Measurements from ENCODE around the gene CAMTA1.

Gene CAMTA1

GRCh38 chr1:7553042-7553690 is 767.9 kb downstream of the CAMTA1 start:
- Mint-ChIP-seq H3K27me3 (peaks cover 40% of the 10 kb centered on the region), H3K4me1 (ENCODE audit: low read depth) (peaks cover 20% of the 10 kb centered on the region), H3K4me3 (no peak overlapping the region), H3K27ac (no peak overlapping the region), H3K9me3 (no peaks in the 10 kb centered on the region), H3K36me3 (ENCODE audit: low read depth) (no peaks in the 10 kb centered on the region)
- no peak for DNase-seq

GRCh38 chr1:7554385-7555235 is 769.4 kb downstream of the CAMTA1 start:
- Mint-ChIP-seq H3K4me3 (no peak overlapping the region), H3K27ac (no peak overlapping the region), H3K27me3 (peaks cover 40% of the 10 kb centered on the region), H3K4me1 (ENCODE audit: low read depth) (peaks cover 15% of the 10 kb centered on the region), H3K36me3 (ENCODE audit: low read depth) (no peaks in the 10 kb centered on the region), H3K9me3 (no peaks in the 10 kb centered on the region)
- DNase-seq = no peak

- Mint-ChIP-seq H3K27ac (no peak overlapping the region), H3K4me3 (no peak overlapping the region), H3K4me1 (ENCODE audit: low read depth) (peaks cover 9% of the 10 kb centered on the region), H3K36me3 (ENCODE audit: low read depth) (no peaks in the 10 kb centered on the region), H3K9me3 (no peaks in the 10 kb centered on the region), H3K27me3 (peaks cover 40% of the 10 kb centered on the region)
- DNase-seq = no peak
Measured at GRCh38 chr1:7555391-7556185, 770.3 kb downstream of the CAMTA1 start.

- Mint-ChIP-seq H3K4me3 (no peak overlapping the region), H3K36me3 (ENCODE audit: low read depth) (no peaks in the 10 kb centered on the region), H3K4me1 (ENCODE audit: low read depth) (peaks cover 7% of the 10 kb centered on the region), H3K27me3 (peaks cover 30% of the 10 kb centered on the region), H3K9me3 (no peaks in the 10 kb centered on the region), H3K27ac (no peak overlapping the region)
- no peak for DNase-seq
Measured at GRCh38 chr1:7557301-7557891, 772.1 kb downstream of the CAMTA1 start.

- Mint-ChIP-seq H3K27me3 (peaks cover 30% of the 10 kb centered on the region), H3K27ac (no peak overlapping the region), H3K4me1 (ENCODE audit: low read depth) (peaks cover 7% of the 10 kb centered on the region), H3K36me3 (ENCODE audit: low read depth) (no peaks in the 10 kb centered on the region), H3K9me3 (no peaks in the 10 kb centered on the region), H3K4me3 (no peak overlapping the region)
- no peak for DNase-seq
Measured at GRCh38 chr1:7558041-7558461, 772.8 kb downstream of the CAMTA1 start.

GRCh38 chr1:7558481-7558880 is 773.2 kb downstream of the CAMTA1 start:
- no peaks in the 10 kb centered on the region for H3K36me3 Mint-ChIP-seq (ENCODE audit: low read depth)
- no peak overlapping the region for H3K4me3 Mint-ChIP-seq
- H3K9me3 Mint-ChIP-seq = no peaks in the 10 kb centered on the region
- H3K27ac Mint-ChIP-seq = no peak overlapping the region
- peaks cover 30% of the 10 kb centered on the region for H3K27me3 Mint-ChIP-seq
- peaks cover 7% of the 10 kb centered on the region for H3K4me1 Mint-ChIP-seq (ENCODE audit: low read depth)
- no peak for DNase-seq

- Mint-ChIP-seq H3K4me1 (ENCODE audit: low read depth) (peaks cover 7% of the 10 kb centered on the region), H3K27me3 (peaks cover 25% of the 10 kb centered on the region), H3K27ac (no peak overlapping the region), H3K4me3 (no peak overlapping the region), H3K36me3 (ENCODE audit: low read depth) (no peaks in the 10 kb centered on the region), H3K9me3 (no peaks in the 10 kb centered on the region)
- no peak for DNase-seq
Measured at GRCh38 chr1:7558921-7559869, 773.9 kb downstream of the CAMTA1 start.

GRCh38 chr1:7560128-7560527 is 774.9 kb downstream of the CAMTA1 start:
- no peak for DNase-seq
- H3K4me1 Mint-ChIP-seq (ENCODE audit: low read depth) = peaks cover 2% of the 10 kb centered on the region
- H3K27ac Mint-ChIP-seq = no peak overlapping the region
- peaks cover 20% of the 10 kb centered on the region for H3K27me3 Mint-ChIP-seq
- H3K36me3 Mint-ChIP-seq (ENCODE audit: low read depth) = no peaks in the 10 kb centered on the region
- no peak overlapping the region for H3K4me3 Mint-ChIP-seq
- no peaks in the 10 kb centered on the region for H3K9me3 Mint-ChIP-seq

- no peaks in the 10 kb centered on the region for H3K9me3 Mint-ChIP-seq
- H3K4me1 Mint-ChIP-seq (ENCODE audit: low read depth) = peaks cover under 1% of the 10 kb centered on the region
- H3K27ac Mint-ChIP-seq = peak overlapping the region; percentile 5
- no peaks in the 10 kb centered on the region for H3K36me3 Mint-ChIP-seq (ENCODE audit: low read depth)
- H3K4me3 Mint-ChIP-seq = no peak overlapping the region
- no peak for DNase-seq
- peaks cover 16% of the 10 kb centered on the region for H3K27me3 Mint-ChIP-seq
Measured at GRCh38 chr1:7560601-7561181, 775.4 kb downstream of the CAMTA1 start.

- Mint-ChIP-seq H3K9me3 (no peaks in the 10 kb centered on the region), H3K27ac (no peak overlapping the region), H3K4me1 (ENCODE audit: low read depth) (no peaks in the 10 kb centered on the region), H3K4me3 (no peak overlapping the region), H3K27me3 (peaks cover 9% of the 10 kb centered on the region), H3K36me3 (ENCODE audit: low read depth) (no peaks in the 10 kb centered on the region)
- DNase-seq = no peak
Measured at GRCh38 chr1:7561331-7561921, 776.2 kb downstream of the CAMTA1 start.

GRCh38 chr1:7561936-7562728 is 776.9 kb downstream of the CAMTA1 start:
- Mint-ChIP-seq H3K9me3 (no peaks in the 10 kb centered on the region), H3K4me1 (ENCODE audit: low read depth) (no peaks in the 10 kb centered on the region), H3K36me3 (ENCODE audit: low read depth) (no peaks in the 10 kb centered on the region), H3K27me3 (peaks cover 4% of the 10 kb centered on the region), H3K27ac (no peak overlapping the region), H3K4me3 (no peak overlapping the region)
- no peak for DNase-seq

- no peaks in the 10 kb centered on the region for H3K36me3 Mint-ChIP-seq (ENCODE audit: low read depth)
- H3K4me1 Mint-ChIP-seq (ENCODE audit: low read depth) = no peaks in the 10 kb centered on the region
- no peak overlapping the region for H3K4me3 Mint-ChIP-seq
- H3K27me3 Mint-ChIP-seq = no peaks in the 10 kb centered on the region
- DNase-seq = no peak
- H3K9me3 Mint-ChIP-seq = no peaks in the 10 kb centered on the region
- H3K27ac Mint-ChIP-seq = no peak overlapping the region
Measured at GRCh38 chr1:7562729-7563605, 777.7 kb downstream of the CAMTA1 start.
